Effector memory CD8-positive, alpha-beta T cell (primary cell): ENCODE data around the gene LMO1.

Experiments used
- ATAC-seq: fragments of 150-1000 bp; cut with Tn5 transposase; replicated peaks from 2 replicates; pipeline ENCODE4 v1.10.0; 2021; ENCODE audit warnings: mild to moderate bottlenecking, moderate library complexity
- DNase-seq, 3 experiments: peaks; one replicate each; pipeline ENCODE4 v3.0.0; 2021
- H3K27ac Mint-ChIP-seq, 2 donors: one replicate each; pipeline ENCODE4 v1.8.0; 2022; ENCODE audit warnings: mild to moderate bottlenecking in 2 of 2, mixed read lengths in 2 of 2, moderate library complexity in 2 of 2
- H3K27me3 Mint-ChIP-seq, 2 donors: one replicate each; pipeline ENCODE4 v1.8.0; 2022; ENCODE audit warnings: mixed read lengths in 2 of 2
- H3K36me3 Mint-ChIP-seq: one replicate; pipeline ENCODE4 v1.8.0; 2022; ENCODE audit warnings: mild to moderate bottlenecking, moderate library complexity, mixed read lengths; ENCODE audit not compliant: insufficient read depth
- H3K4me1 Mint-ChIP-seq, 2 donors: one replicate each; pipeline ENCODE4 v1.8.0; 2022; ENCODE audit warnings: low read depth in 2 of 2, mixed read lengths in 2 of 2
- H3K4me3 Mint-ChIP-seq, 2 donors: one replicate each; pipeline ENCODE4 v1.8.0; 2022; ENCODE audit warnings: mild to moderate bottlenecking in 2 of 2, mixed read lengths in 2 of 2, moderate library complexity in 2 of 2
- H3K9me3 Mint-ChIP-seq, 2 donors: one replicate each; pipeline ENCODE4 v1.8.0; 2022; ENCODE audit warnings: mixed read lengths in 2 of 2

LMO1 gene

GRCh38 chr11:8256271-8257002 is 7.2 kb downstream of the LMO1 start:
- no peak overlapping the region for H3K4me3 Mint-ChIP-seq
- H3K27me3 Mint-ChIP-seq: peaks cover 33 to 34% of the 10 kb centered on the region in 2 donors
- DNase-seq: no peak
- ATAC-seq: no peak
- no peaks in the 10 kb centered on the region for H3K9me3 Mint-ChIP-seq
- peaks cover under 1% of the 10 kb centered on the region for H3K36me3 Mint-ChIP-seq
- no peak overlapping the region for H3K27ac Mint-ChIP-seq
- no peaks in the 10 kb centered on the region for H3K4me1 Mint-ChIP-seq

- Mint-ChIP-seq H3K9me3 (no peaks in the 10 kb centered on the region), H3K4me1 (no peaks in the 10 kb centered on the region), H3K4me3 (no peak overlapping the region), H3K27me3 (peaks cover 12 to 21% of the 10 kb centered on the region in 2 donors), H3K36me3 (no peaks in the 10 kb centered on the region), H3K27ac (no peak overlapping the region)
- ATAC-seq (no peak), DNase-seq (no peak)
Measured at GRCh38 chr11:8253566-8253965, 10.1 kb downstream of the LMO1 start.

GRCh38 chr11:8252946-8253345 is 10.7 kb downstream of the LMO1 start:
- Mint-ChIP-seq H3K4me3 (no peak overlapping the region), H3K9me3 (no peaks in the 10 kb centered on the region), H3K36me3 (no peaks in the 10 kb centered on the region), H3K4me1 (no peaks in the 10 kb centered on the region), H3K27me3 (peaks cover 6 to 22% of the 10 kb centered on the region in 2 donors), H3K27ac (no peak overlapping the region)
- DNase-seq: no peak
- ATAC-seq: no peak

- H3K4me3 Mint-ChIP-seq: no peak overlapping the region
- H3K9me3 Mint-ChIP-seq: no peaks in the 10 kb centered on the region
- H3K36me3 Mint-ChIP-seq: no peaks in the 10 kb centered on the region
- H3K27me3 Mint-ChIP-seq: peaks cover 6 to 24% of the 10 kb centered on the region in 2 donors
- no peaks in the 10 kb centered on the region for H3K4me1 Mint-ChIP-seq
- no peak overlapping the region for H3K27ac Mint-ChIP-seq
- no peak for DNase-seq
- ATAC-seq: no peak
Measured at GRCh38 chr11:8252388-8252787, 11.3 kb downstream of the LMO1 start.

GRCh38 chr11:8251616-8252295 is 11.9 kb downstream of the LMO1 start:
- ATAC-seq (no peak), DNase-seq (no peak)
- peaks cover 11 to 30% of the 10 kb centered on the region in 2 donors for H3K27me3 Mint-ChIP-seq
- no peaks in the 10 kb centered on the region for H3K36me3 Mint-ChIP-seq
- no peaks in the 10 kb centered on the region for H3K9me3 Mint-ChIP-seq
- no peaks in the 10 kb centered on the region for H3K4me1 Mint-ChIP-seq
- no peak overlapping the region for H3K4me3 Mint-ChIP-seq
- H3K27ac Mint-ChIP-seq: no peak overlapping the region

- peaks cover 15 to 35% of the 10 kb centered on the region in 2 donors for H3K27me3 Mint-ChIP-seq
- DNase-seq (no peak), ATAC-seq (no peak)
- H3K36me3 Mint-ChIP-seq: no peaks in the 10 kb centered on the region
- H3K4me1 Mint-ChIP-seq: no peaks in the 10 kb centered on the region
- no peak overlapping the region for H3K4me3 Mint-ChIP-seq
- no peaks in the 10 kb centered on the region for H3K9me3 Mint-ChIP-seq
- H3K27ac Mint-ChIP-seq: no peak overlapping the region
Measured at GRCh38 chr11:8250981-8251615, 12.6 kb downstream of the LMO1 start.

GRCh38 chr11:8250434-8250833 is 13.2 kb downstream of the LMO1 start:
- H3K36me3 Mint-ChIP-seq: no peaks in the 10 kb centered on the region
- H3K4me3 Mint-ChIP-seq: no peak overlapping the region
- H3K27me3 Mint-ChIP-seq: peaks cover 19 to 41% of the 10 kb centered on the region in 2 donors
- H3K27ac Mint-ChIP-seq: no peak overlapping the region
- no peak for DNase-seq
- H3K9me3 Mint-ChIP-seq: no peaks in the 10 kb centered on the region
- no peak for ATAC-seq
- H3K4me1 Mint-ChIP-seq: no peaks in the 10 kb centered on the region

GRCh38 chr11:8249482-8249881 is 14.2 kb downstream of the LMO1 start:
- no peaks in the 10 kb centered on the region for H3K4me1 Mint-ChIP-seq
- no peak overlapping the region for H3K4me3 Mint-ChIP-seq
- peaks cover 19 to 51% of the 10 kb centered on the region in 2 donors for H3K27me3 Mint-ChIP-seq
- DNase-seq (no peak), ATAC-seq (no peak)
- no peak overlapping the region for H3K27ac Mint-ChIP-seq
- H3K9me3 Mint-ChIP-seq: no peaks in the 10 kb centered on the region
- H3K36me3 Mint-ChIP-seq: no peaks in the 10 kb centered on the region

GRCh38 chr11:8248786-8249185 is 14.9 kb downstream of the LMO1 start:
- no peak for ATAC-seq
- peaks cover 19 to 58% of the 10 kb centered on the region in 2 donors for H3K27me3 Mint-ChIP-seq
- no peaks in the 10 kb centered on the region for H3K4me1 Mint-ChIP-seq
- H3K9me3 Mint-ChIP-seq: no peaks in the 10 kb centered on the region
- no peak overlapping the region for H3K4me3 Mint-ChIP-seq
- no peaks in the 10 kb centered on the region for H3K36me3 Mint-ChIP-seq
- DNase-seq: no peak
- no peak overlapping the region for H3K27ac Mint-ChIP-seq

- Mint-ChIP-seq H3K27ac (no peak overlapping the region), H3K36me3 (no peaks in the 10 kb centered on the region), H3K4me1 (no peaks in the 10 kb centered on the region), H3K4me3 (no peak overlapping the region), H3K9me3 (no peaks in the 10 kb centered on the region), H3K27me3 (peaks cover 19 to 73% of the 10 kb centered on the region in 2 donors)
- ATAC-seq (no peak), DNase-seq (no peak)
Measured at GRCh38 chr11:8247312-8247711, 16.4 kb downstream of the LMO1 start.

- ATAC-seq (no peak), DNase-seq (no peak)
- Mint-ChIP-seq H3K4me1 (no peaks in the 10 kb centered on the region), H3K27me3 (peaks cover 24 to 73% of the 10 kb centered on the region in 2 donors), H3K27ac (no peak overlapping the region), H3K36me3 (no peaks in the 10 kb centered on the region), H3K9me3 (no peaks in the 10 kb centered on the region), H3K4me3 (no peak overlapping the region)
Measured at GRCh38 chr11:8243458-8243857, 20.2 kb downstream of the LMO1 start.

- Mint-ChIP-seq H3K4me3 (no peak overlapping the region), H3K9me3 (no peaks in the 10 kb centered on the region), H3K4me1 (no peaks in the 10 kb centered on the region), H3K36me3 (no peaks in the 10 kb centered on the region), H3K27me3 (peaks cover 24 to 66% of the 10 kb centered on the region in 2 donors), H3K27ac (no peak overlapping the region)
- ATAC-seq: no peak
- DNase-seq: no peak
Measured at GRCh38 chr11:8242499-8243280, 21.0 kb downstream of the LMO1 start.

GRCh38 chr11:8242118-8242475 is 21.6 kb downstream of the LMO1 start:
- H3K4me3 Mint-ChIP-seq: no peak overlapping the region
- peaks cover 23 to 63% of the 10 kb centered on the region in 2 donors for H3K27me3 Mint-ChIP-seq
- no peaks in the 10 kb centered on the region for H3K36me3 Mint-ChIP-seq
- no peaks in the 10 kb centered on the region for H3K4me1 Mint-ChIP-seq
- no peak for ATAC-seq
- no peaks in the 10 kb centered on the region for H3K9me3 Mint-ChIP-seq
- no peak overlapping the region for H3K27ac Mint-ChIP-seq
- DNase-seq: no peak
